ENCODE data around the gene RTN4R. TPM values are rescaled to one million over a fixed set of nuclear protein-coding genes. Genes with fewer than 3 reads are reported as not detected.

The RTN4R gene
- polyA plus RNA-seq, 4 donors: 2.9 to 25.7 (median 4.4) TPM

- Histone ChIP-seq H3K27me3 (ENCODE audit: control insufficient read depth in 3 of 3, insufficient read depth in 3 of 3, low read length in 3 of 3) (no peaks in the 10 kb centered on the region), H3K36me3 (ENCODE audit: control insufficient read depth in 3 of 3, insufficient read depth in 2 of 3, low read depth in 1 of 3, low read length in 3 of 3) (peaks cover 0 to 16% (median 0%) of the 10 kb centered on the region in 3 donors), H3K4me1 (ENCODE audit: control insufficient read depth in 3 of 3, insufficient read depth in 2 of 3, low read depth in 1 of 3, low read length in 2 of 3) (peaks cover 11 to 54% (median 18%) of the 10 kb centered on the region in 3 donors), H3K4me3 (ENCODE audit: low read depth in 1 of 3, low read length in 3 of 3) (peak overlapping the region in 2 of 3 donors; percentile 60 to 62), H3K27ac (ENCODE audit: low read depth in 1 of 3, low read length in 2 of 3) (peak overlapping the region; percentile 74 to 97 (median 90)), H3K9me3 (ENCODE audit: control insufficient read depth in 2 of 2, insufficient read depth in 1 of 2, low read depth in 1 of 2, low read length in 1 of 2) (no peaks in the 10 kb centered on the region)
- FAIRE-seq (no peak), DNase-seq (no peak)
- WGBS, 3 donors: 54 to 74% (median 59%) methylated on average over 9 to 11 of the region's 11 CpGs
These were observed 60.7 kb downstream of the RTN4R start for GRCh38 chr22:20207277-20208025.

GRCh38 chr22:20206709-20207215 is 61.4 kb downstream of the RTN4R start:
- H3K4me3 ChIP-seq (ENCODE audit: low read depth in 1 of 3, low read length in 3 of 3): peak overlapping the region; percentile 60 to 62 (median 61)
- DNase-seq (peak; percentile 54 to 79), FAIRE-seq (no peak)
- H3K27me3 ChIP-seq (ENCODE audit: control insufficient read depth in 3 of 3, insufficient read depth in 3 of 3, low read length in 3 of 3): no peaks in the 10 kb centered on the region
- 1 to 31% (median 17%) methylated on average over 7 to 9 of the region's 9 CpGs for WGBS, 3 donors
- peaks cover 0 to 15% (median 0%) of the 10 kb centered on the region in 3 donors for H3K36me3 ChIP-seq (ENCODE audit: control insufficient read depth in 3 of 3, insufficient read depth in 2 of 3, low read depth in 1 of 3, low read length in 3 of 3)
- H3K9me3 ChIP-seq (ENCODE audit: control insufficient read depth in 2 of 2, insufficient read depth in 1 of 2, low read depth in 1 of 2, low read length in 1 of 2): no peaks in the 10 kb centered on the region
- peak overlapping the region; percentile 74 to 97 (median 90) for H3K27ac ChIP-seq (ENCODE audit: low read depth in 1 of 3, low read length in 2 of 3)
- H3K4me1 ChIP-seq (ENCODE audit: control insufficient read depth in 3 of 3, insufficient read depth in 2 of 3, low read depth in 1 of 3, low read length in 2 of 3): peaks cover 11 to 60% (median 17%) of the 10 kb centered on the region in 3 donors

GRCh38 chr22:20205964-20206708 is 62.0 kb downstream of the RTN4R start:
- H3K27ac ChIP-seq (ENCODE audit: low read depth in 1 of 3, low read length in 2 of 3): peak overlapping the region; percentile 90 to 97 (median 92)
- H3K27me3 ChIP-seq (ENCODE audit: control insufficient read depth in 3 of 3, insufficient read depth in 3 of 3, low read length in 3 of 3): no peaks in the 10 kb centered on the region
- H3K9me3 ChIP-seq (ENCODE audit: control insufficient read depth in 2 of 2, insufficient read depth in 1 of 2, low read depth in 1 of 2, low read length in 1 of 2): no peaks in the 10 kb centered on the region
- 8 to 20% (median 9%) methylated on average over 12 of the region's 12 CpGs for WGBS, 3 donors
- peaks cover 0 to 14% (median 0%) of the 10 kb centered on the region in 3 donors for H3K36me3 ChIP-seq (ENCODE audit: control insufficient read depth in 3 of 3, insufficient read depth in 2 of 3, low read depth in 1 of 3, low read length in 3 of 3)
- H3K4me3 ChIP-seq (ENCODE audit: low read depth in 1 of 3, low read length in 3 of 3): peak overlapping the region; percentile 60 to 62 (median 61)
- H3K4me1 ChIP-seq (ENCODE audit: control insufficient read depth in 3 of 3, insufficient read depth in 2 of 3, low read depth in 1 of 3, low read length in 2 of 3): peaks cover 11 to 61% (median 15%) of the 10 kb centered on the region in 3 donors
- FAIRE-seq (no peak), DNase-seq (peak; percentile 84 to 90)

- WGBS, 3 donors: 80 to 87% (median 85%) methylated on average over 15 of the region's 15 CpGs
- DNase-seq: no peak
- peak overlapping the region; percentile 90 to 97 (median 92) for H3K27ac ChIP-seq (ENCODE audit: low read depth in 1 of 3, low read length in 2 of 3)
These were observed 62.6 kb downstream of the RTN4R start for GRCh38 chr22:20205464-20205963.

DNA sequence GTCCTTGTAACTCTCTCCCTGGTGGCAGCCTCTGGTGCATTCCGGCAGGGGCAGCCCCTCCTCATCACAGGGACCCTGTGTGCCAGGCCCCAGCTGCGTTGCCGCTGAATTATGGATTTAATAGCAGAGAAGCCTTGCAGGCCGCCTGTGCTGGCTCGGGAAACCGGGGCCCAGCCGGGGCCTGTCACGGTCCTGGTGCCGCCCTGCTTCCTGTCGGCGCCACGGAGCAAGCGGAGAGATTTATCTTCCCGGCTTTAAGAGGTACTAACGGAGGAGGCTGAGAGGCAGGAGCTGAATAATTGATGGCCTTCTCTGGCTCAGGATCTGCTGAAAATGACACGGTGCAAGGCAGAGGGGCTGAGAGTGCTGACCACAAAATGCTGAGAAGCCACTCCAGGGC is 63.3 kb downstream of the RTN4R start:
- H3K27ac ChIP-seq (ENCODE audit: low read depth in 1 of 3, low read length in 2 of 3): peak overlapping the region; percentile 90 to 97 (median 92)
- DNase-seq: no peak
- peaks cover 11 to 73% (median 12%) of the 10 kb centered on the region in 3 donors for H3K4me1 ChIP-seq (ENCODE audit: control insufficient read depth in 3 of 3, insufficient read depth in 2 of 3, low read depth in 1 of 3, low read length in 2 of 3)

More at GRCh38 chr22:20205464-20205963, 62.6 kb downstream of the RTN4R start:
- Histone ChIP-seq H3K36me3 (ENCODE audit: control insufficient read depth in 3 of 3, insufficient read depth in 2 of 3, low read depth in 1 of 3, low read length in 3 of 3) (peaks cover 0 to 12% (median 0%) of the 10 kb centered on the region in 3 donors), H3K4me1 (ENCODE audit: control insufficient read depth in 3 of 3, insufficient read depth in 2 of 3, low read depth in 1 of 3, low read length in 2 of 3) (peaks cover 11 to 66% (median 12%) of the 10 kb centered on the region in 3 donors), H3K9me3 (ENCODE audit: control insufficient read depth in 2 of 2, insufficient read depth in 1 of 2, low read depth in 1 of 2, low read length in 1 of 2) (no peaks in the 10 kb centered on the region), H3K4me3 (ENCODE audit: low read depth in 1 of 3, low read length in 3 of 3) (peak overlapping the region in 2 of 3 donors; percentile 4 to 62), H3K27me3 (ENCODE audit: control insufficient read depth in 3 of 3, insufficient read depth in 3 of 3, low read length in 3 of 3) (no peaks in the 10 kb centered on the region)
- FAIRE-seq: no peak

GRCh38 chr22:20204311-20204710 is 63.8 kb downstream of the RTN4R start:
- Histone ChIP-seq H3K4me1 (ENCODE audit: control insufficient read depth in 3 of 3, insufficient read depth in 2 of 3, low read depth in 1 of 3, low read length in 2 of 3) (peaks cover 11 to 76% (median 12%) of the 10 kb centered on the region in 3 donors), H3K9me3 (ENCODE audit: control insufficient read depth in 2 of 2, insufficient read depth in 1 of 2, low read depth in 1 of 2, low read length in 1 of 2) (no peaks in the 10 kb centered on the region), H3K4me3 (ENCODE audit: low read depth in 1 of 3, low read length in 3 of 3) (peak overlapping the region in 2 of 3 donors; percentile 4 to 10), H3K27ac (ENCODE audit: low read depth in 1 of 3, low read length in 2 of 3) (peak overlapping the region; percentile 90 to 97 (median 92)), H3K36me3 (ENCODE audit: control insufficient read depth in 3 of 3, insufficient read depth in 2 of 3, low read depth in 1 of 3, low read length in 3 of 3) (peaks cover 0 to 9% (median 0%) of the 10 kb centered on the region in 3 donors), H3K27me3 (ENCODE audit: control insufficient read depth in 3 of 3, insufficient read depth in 3 of 3, low read length in 3 of 3) (no peaks in the 10 kb centered on the region)
- WGBS, 3 donors: 54 to 67% (median 61%) methylated on average over 7 to 8 of the region's 8 CpGs
- DNase-seq (no peak), FAIRE-seq (no peak)

More for the DNA sequence above, 63.3 kb downstream of the RTN4R start:
- Histone ChIP-seq H3K4me3 (ENCODE audit: low read depth in 1 of 3, low read length in 3 of 3) (peak overlapping the region in 2 of 3 donors; percentile 10 to 20), H3K36me3 (ENCODE audit: control insufficient read depth in 3 of 3, insufficient read depth in 2 of 3, low read depth in 1 of 3, low read length in 3 of 3) (peaks cover 0 to 12% (median 0%) of the 10 kb centered on the region in 3 donors), H3K27me3 (ENCODE audit: control insufficient read depth in 3 of 3, insufficient read depth in 3 of 3, low read length in 3 of 3) (no peaks in the 10 kb centered on the region), H3K9me3 (ENCODE audit: control insufficient read depth in 2 of 2, insufficient read depth in 1 of 2, low read depth in 1 of 2, low read length in 1 of 2) (no peaks in the 10 kb centered on the region)
- FAIRE-seq: no peak
- 42 to 57% (median 45%) methylated on average over 16 of the region's 16 CpGs for WGBS, 3 donors

- Histone ChIP-seq H3K27ac (ENCODE audit: low read depth in 1 of 3, low read length in 2 of 3) (peak overlapping the region; percentile 90 to 97 (median 92)), H3K9me3 (ENCODE audit: control insufficient read depth in 2 of 2, insufficient read depth in 1 of 2, low read depth in 1 of 2, low read length in 1 of 2) (no peaks in the 10 kb centered on the region), H3K36me3 (ENCODE audit: control insufficient read depth in 3 of 3, insufficient read depth in 2 of 3, low read depth in 1 of 3, low read length in 3 of 3) (peaks cover 0 to 4% (median 0%) of the 10 kb centered on the region in 3 donors), H3K27me3 (ENCODE audit: control insufficient read depth in 3 of 3, insufficient read depth in 3 of 3, low read length in 3 of 3) (no peaks in the 10 kb centered on the region), H3K4me3 (ENCODE audit: low read depth in 1 of 3, low read length in 3 of 3) (no peak overlapping the region), H3K4me1 (ENCODE audit: control insufficient read depth in 3 of 3, insufficient read depth in 2 of 3, low read depth in 1 of 3, low read length in 2 of 3) (peaks cover 11 to 83% (median 12%) of the 10 kb centered on the region in 3 donors)
- FAIRE-seq (no peak), DNase-seq (peak; percentile 96 to 98)
- 10 to 46% (median 24%) methylated on average over 8 to 11 of the region's 11 CpGs for WGBS, 3 donors
These were observed 64.4 kb downstream of the RTN4R start for GRCh38 chr22:20203552-20204201.
